ENCODE measurements around the gene NIM1K.

DNA sequence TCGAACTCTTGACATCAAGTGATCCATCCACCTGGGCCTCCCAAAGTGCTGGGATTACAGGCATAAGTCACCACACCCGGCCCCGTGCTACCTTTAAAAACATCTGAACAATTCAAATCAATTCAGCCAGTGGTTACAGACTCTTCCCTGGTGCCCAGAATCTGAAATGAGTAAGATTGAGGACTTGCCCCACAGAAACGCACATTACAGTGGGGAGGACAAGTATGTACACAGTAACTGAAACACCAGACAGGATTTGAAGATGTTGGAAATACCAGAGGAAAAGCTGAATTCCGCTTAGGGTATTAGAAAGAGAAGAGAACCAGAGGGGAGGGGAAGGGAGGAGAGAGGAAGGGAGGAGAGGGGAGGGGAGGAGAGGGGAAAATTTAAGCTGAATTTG is 17.8 kb downstream of the NIM1K start:
- TF ChIP-seq POLR2A (IDR thresholded peaks at IDR 0.05; ENCODE audit: low read length) = no peak
- TF ChIP-seq GATA1 (IDR thresholded peaks at IDR 0.05; ENCODE audit: low read depth, low read length) = no peak
